Trophoblast cell (in vitro differentiated cells and primary cell): ENCODE results near the gene NPEPL1.

Experiments used
- DNase-seq, 2 donors: peaks; one replicate each; pipeline ENCODE4 v3.0.0-alpha.2; 2016
- H2AFZ ChIP-seq: 2 replicates; pipeline ENCODE4 v1.6.1; 2013; ENCODE audit warnings: low read length, moderate library complexity, mild to moderate bottlenecking; ENCODE audit not compliant: insufficient read depth, poor library complexity
- H2AK5ac ChIP-seq: 2 replicates; pipeline ENCODE4 v1.6.1; 2013; ENCODE audit warnings: mild to moderate bottlenecking, low read length
- H2BK120ac ChIP-seq: 2 replicates; pipeline ENCODE4 v1.6.1; 2013; ENCODE audit warnings: low read length, mild to moderate bottlenecking, moderate library complexity; ENCODE audit not compliant: insufficient read depth, poor library complexity
- H2BK12ac ChIP-seq: 2 replicates; pipeline ENCODE4 v1.6.1; 2013; ENCODE audit warnings: mild to moderate bottlenecking, low read length, moderate library complexity
- H2BK5ac ChIP-seq: 2 replicates; pipeline ENCODE4 v1.6.1; 2013; ENCODE audit warnings: low read length, low read depth, moderate library complexity, mild to moderate bottlenecking; ENCODE audit not compliant: poor library complexity
- H3K14ac ChIP-seq: 2 replicates; pipeline ENCODE4 v1.6.1; 2013; ENCODE audit warnings: mild to moderate bottlenecking, low read length
- H3K18ac ChIP-seq: 2 replicates; pipeline ENCODE4 v1.6.1; 2013; ENCODE audit warnings: mild to moderate bottlenecking, low read length
- H3K23ac ChIP-seq: 2 replicates; pipeline ENCODE4 v1.6.1; 2013; ENCODE audit warnings: low read length
- H3K27ac ChIP-seq: 2 replicates; pipeline ENCODE4 v1.5.1; 2013; ENCODE audit warnings: low read depth, mild to moderate bottlenecking, inconsistent platforms, low read length, moderate library complexity
- H3K27me3 ChIP-seq: 2 replicates; pipeline ENCODE4 v1.6.1; 2013; ENCODE audit warnings: inconsistent platforms, mild to moderate bottlenecking, low read length, moderate library complexity; ENCODE audit not compliant: insufficient read depth
- H3K36me3 ChIP-seq, 2 experiments: 1 replicate in 1 of 2; 2 replicates in 1 of 2; pipeline ENCODE4 v1.6.1; 2013; ENCODE audit warnings: low read length in 2 of 2, mild to moderate bottlenecking in 2 of 2, moderate library complexity in 1 of 2; ENCODE audit not compliant: insufficient read depth in 2 of 2, control insufficient read depth in 1 of 2
- H3K4ac ChIP-seq: 2 replicates; pipeline ENCODE4 v1.6.1; 2013; ENCODE audit warnings: low read depth, mild to moderate bottlenecking, low read length, moderate library complexity
- H3K4me1 ChIP-seq, 2 experiments: 1 replicate in 1 of 2; 2 replicates in 1 of 2; pipeline ENCODE4 v1.6.1; 2013; ENCODE audit warnings: low read length in 2 of 2, mild to moderate bottlenecking in 2 of 2, moderate library complexity in 1 of 2; ENCODE audit not compliant: insufficient read depth in 2 of 2, control insufficient read depth in 1 of 2
- H3K4me2 ChIP-seq: 2 replicates; pipeline ENCODE4 v1.6.1; 2013; ENCODE audit warnings: inconsistent platforms, mild to moderate bottlenecking, low read length, moderate library complexity
- H3K4me3 ChIP-seq: 2 replicates; pipeline ENCODE4 v1.5.1; 2013; ENCODE audit warnings: mild to moderate bottlenecking, low read depth, low read length, inconsistent platforms
- H3K79me1 ChIP-seq: one replicate; pipeline ENCODE4 v1.6.1; 2013; ENCODE audit warnings: low read length
- H3K79me2 ChIP-seq: 2 replicates; pipeline ENCODE4 v1.6.1; 2013; ENCODE audit warnings: low read length, mild to moderate bottlenecking; ENCODE audit not compliant: control insufficient read depth, insufficient read depth, poor library complexity
- H3K9ac ChIP-seq: 2 replicates; pipeline ENCODE4 v1.6.1; 2013; ENCODE audit warnings: mild to moderate bottlenecking, low read length
- H3K9me3 ChIP-seq: 2 replicates; pipeline ENCODE4 v1.6.1; 2013; ENCODE audit warnings: low read depth, mild to moderate bottlenecking, control low read depth, inconsistent platforms, low read length; ENCODE audit not compliant: insufficient read depth
- H4K12ac ChIP-seq: 2 replicates; pipeline ENCODE4 v1.6.1; 2013; ENCODE audit warnings: low read depth, mild to moderate bottlenecking, low read length, moderate library complexity
- H4K8ac ChIP-seq: 2 replicates; pipeline ENCODE4 v1.6.1; 2013; ENCODE audit warnings: low read depth, mild to moderate bottlenecking, low read length, moderate library complexity
- H4K91ac ChIP-seq: one replicate; pipeline ENCODE4 v1.6.1; 2013; ENCODE audit warnings: low read depth, mild to moderate bottlenecking, low read length, moderate library complexity
- WGBS: extraction: QIAGEN DNeasy Blood & Tissue Kit; methylation state at CpG from one replicate; pipeline ENCODE4 v1.1.7; 2013; ENCODE audit warnings: missing lambda C conversion rate; ENCODE audit not compliant: insufficient read length, insufficient coverage; ENCODE audit errors: extremely low coverage; 5-methylcytosine and 5-hydroxymethylcytosine counted together

Gene NPEPL1

GRCh38 chr20:58677079-58677604 lies 15.5 kb upstream of the NPEPL1 start:
- no peak for DNase-seq
- no peak overlapping the region for H3K9ac ChIP-seq
- H2AFZ ChIP-seq = no peak overlapping the region
- peaks cover 26 to 40% of the 10 kb centered on the region in 2 experiments for H3K36me3 ChIP-seq
- H3K4me3 ChIP-seq = no peak overlapping the region
- H3K18ac ChIP-seq = no peak overlapping the region
- no peaks in the 10 kb centered on the region for H3K27me3 ChIP-seq
- H3K27ac ChIP-seq = no peak overlapping the region
- no peak overlapping the region for H3K4me2 ChIP-seq
- no peak overlapping the region for H2BK12ac ChIP-seq
- WGBS = no CpG with 5 or more reads among the region's 5 CpGs
- no peak overlapping the region for H2BK5ac ChIP-seq
- no peak overlapping the region for H4K12ac ChIP-seq
- H4K8ac ChIP-seq = no peak overlapping the region
- H3K4ac ChIP-seq = no peak overlapping the region
- no peak overlapping the region for H3K23ac ChIP-seq
- no peak overlapping the region for H3K14ac ChIP-seq
- H4K91ac ChIP-seq = no peak overlapping the region
- no peaks in the 10 kb centered on the region for H3K9me3 ChIP-seq
- no peak overlapping the region for H2BK120ac ChIP-seq
- H2AK5ac ChIP-seq = no peak overlapping the region
- no peaks in the 10 kb centered on the region for H3K4me1 ChIP-seq
- H3K79me1 ChIP-seq = no peaks in the 10 kb centered on the region
- no peaks in the 10 kb centered on the region for H3K79me2 ChIP-seq

- Histone ChIP-seq H3K9ac (no peak overlapping the region), H3K79me2 (no peaks in the 10 kb centered on the region), H2BK5ac (no peak overlapping the region), H2AFZ (no peak overlapping the region), H3K4me2 (no peak overlapping the region), H3K27ac (no peak overlapping the region), H3K9me3 (no peaks in the 10 kb centered on the region), H4K91ac (no peak overlapping the region), H3K14ac (no peak overlapping the region), H4K8ac (no peak overlapping the region), H3K18ac (no peak overlapping the region), H3K36me3 (peaks cover 26 to 38% of the 10 kb centered on the region in 2 experiments), H3K4ac (no peak overlapping the region), H2AK5ac (no peak overlapping the region), H4K12ac (no peak overlapping the region), H3K4me1 (no peaks in the 10 kb centered on the region), H3K4me3 (no peak overlapping the region), H3K79me1 (no peaks in the 10 kb centered on the region), H2BK12ac (no peak overlapping the region), H3K23ac (no peak overlapping the region), H2BK120ac (no peak overlapping the region), H3K27me3 (no peaks in the 10 kb centered on the region)
- no CpG with 5 or more reads among the region's 5 CpGs for WGBS
- DNase-seq = no peak
These were observed 14.8 kb upstream of the NPEPL1 start for GRCh38 chr20:58677808-58678207.

- H3K9ac ChIP-seq = no peak overlapping the region
- H2AFZ ChIP-seq = no peak overlapping the region
- H3K4me2 ChIP-seq = no peak overlapping the region
- no peak overlapping the region for H2BK5ac ChIP-seq
- H4K91ac ChIP-seq = no peak overlapping the region
- H3K79me2 ChIP-seq = no peaks in the 10 kb centered on the region
- H3K18ac ChIP-seq = no peak overlapping the region
- H3K4ac ChIP-seq = no peak overlapping the region
- H4K12ac ChIP-seq = no peak overlapping the region
- no peaks in the 10 kb centered on the region for H3K4me1 ChIP-seq
- H3K79me1 ChIP-seq = no peaks in the 10 kb centered on the region
- H4K8ac ChIP-seq = no peak overlapping the region
- H3K27ac ChIP-seq = no peak overlapping the region
- DNase-seq = no peak
- no peaks in the 10 kb centered on the region for H3K27me3 ChIP-seq
- WGBS = no CpG with 5 or more reads among the region's 8 CpGs
- H3K23ac ChIP-seq = no peak overlapping the region
- H3K4me3 ChIP-seq = no peak overlapping the region
- H2BK120ac ChIP-seq = no peak overlapping the region
- H2AK5ac ChIP-seq = no peak overlapping the region
- H3K36me3 ChIP-seq = peaks cover 22 to 33% of the 10 kb centered on the region in 2 experiments
- no peak overlapping the region for H3K14ac ChIP-seq
- H3K9me3 ChIP-seq = no peaks in the 10 kb centered on the region
- no peak overlapping the region for H2BK12ac ChIP-seq
These were observed 13.8 kb upstream of the NPEPL1 start for GRCh38 chr20:58678806-58679205.

GRCh38 chr20:58682656-58683531 lies 9.7 kb upstream of the NPEPL1 start:
- Histone ChIP-seq H3K79me2 (no peaks in the 10 kb centered on the region), H4K8ac (no peak overlapping the region), H3K36me3 (peaks cover 5 to 10% of the 10 kb centered on the region in 2 experiments), H2BK5ac (no peak overlapping the region), H4K91ac (no peak overlapping the region), H2BK120ac (no peak overlapping the region), H3K14ac (no peak overlapping the region), H3K27me3 (no peaks in the 10 kb centered on the region), H3K4me2 (no peak overlapping the region), H3K4ac (no peak overlapping the region), H3K9me3 (no peaks in the 10 kb centered on the region), H3K79me1 (no peaks in the 10 kb centered on the region), H3K9ac (no peak overlapping the region), H3K4me3 (no peak overlapping the region), H3K27ac (no peak overlapping the region), H2AK5ac (no peak overlapping the region), H4K12ac (no peak overlapping the region), H3K23ac (no peak overlapping the region), H3K4me1 (no peaks in the 10 kb centered on the region), H2BK12ac (no peak overlapping the region), H3K18ac (no peak overlapping the region), H2AFZ (no peak overlapping the region)
- peak in 1 of 2 donors; percentile 16 for DNase-seq
- no CpG with 5 or more reads among the region's 11 CpGs for WGBS
